RWPE1 (cell line): ENCODE results near the gene PRORP.
"Not testable (repeated sequence)": the region's sequence is repeated elsewhere in the genome, so short reads cannot be mapped to it uniquely, and the experiment has no call there.

Experiments
- CTCF ChIA-PET: fragments of 350-600 bp; sonication (Branson Sonifier 250); formaldehyde crosslinking; extraction: SDS; loops from one replicate; lab custom pipeline; 2021; lab: Yijun Ruan, JAX
- POLR2A ChIA-PET: fragments of 400-600 bp; formaldehyde crosslinking; extraction: SDS; loops from one replicate; lab custom pipeline; 2020; ENCODE audit warnings: antibody characterized with exemption; ENCODE audit not compliant: low non-redundant PET; lab: Yijun Ruan, JAX
- DNase-seq: peaks from one replicate; pipeline ENCODE4 v3.0.0; 2012; ENCODE audit warnings: low spot score
- H3K27ac ChIP-seq: fragments of 450-650 bp; 2 replicates; pipeline ENCODE4 v1.5.1; 2017
- CTCF ChIP-seq: fragments of 450-650 bp; conservative IDR thresholded peaks from 2 replicates; pipeline ENCODE4 v1.5.1; 2017; ENCODE audit warnings: low read depth, mild to moderate bottlenecking

The PRORP gene

GRCh38 chr14:35146711-35147149 is 24.4 kb downstream of the PRORP start:
- ChIA-PET CTCF (interaction anchor here (0.8 kb wide), 1 partner anchor 540 kb away, joined by 4 read pairs; no protein-coding TSS in a partner anchor), POLR2A (no interaction called here)
- TF ChIP-seq CTCF: no peak
- no peak overlapping the region for H3K27ac ChIP-seq
- no peak for DNase-seq

DNA sequence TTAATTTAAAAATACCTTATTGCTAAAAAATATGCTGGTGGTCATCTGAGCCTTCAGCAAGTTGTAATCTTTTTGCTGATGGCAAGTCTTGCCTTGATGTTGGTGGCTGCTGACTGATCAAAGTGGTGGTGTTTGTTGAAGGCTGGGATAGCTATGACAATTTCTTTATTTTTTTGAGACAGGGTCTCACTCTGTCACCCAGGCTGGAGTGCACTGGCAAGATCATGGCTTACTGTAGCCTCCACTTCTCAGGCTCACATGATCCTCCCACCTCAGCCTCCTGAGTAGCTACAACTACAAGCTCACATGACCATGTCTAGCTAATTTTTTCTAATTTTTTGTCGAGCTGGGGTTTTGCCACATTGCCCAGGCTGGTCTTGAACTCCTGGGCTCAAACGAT is 24.8 kb downstream of the PRORP start:
- POLR2A ChIA-PET: no interaction called here
- no peak for TF ChIP-seq CTCF
- H3K27ac ChIP-seq: no peak overlapping the region
- DNase-seq: no peak
- CTCF ChIA-PET: no interaction called here

GRCh38 chr14:35147711-35148110 is 25.4 kb downstream of the PRORP start:
- no peak for DNase-seq
- ChIA-PET POLR2A (no interaction called here), CTCF (no interaction called here)
- H3K27ac ChIP-seq: no peak overlapping the region
- TF ChIP-seq CTCF: no peak

DNA sequence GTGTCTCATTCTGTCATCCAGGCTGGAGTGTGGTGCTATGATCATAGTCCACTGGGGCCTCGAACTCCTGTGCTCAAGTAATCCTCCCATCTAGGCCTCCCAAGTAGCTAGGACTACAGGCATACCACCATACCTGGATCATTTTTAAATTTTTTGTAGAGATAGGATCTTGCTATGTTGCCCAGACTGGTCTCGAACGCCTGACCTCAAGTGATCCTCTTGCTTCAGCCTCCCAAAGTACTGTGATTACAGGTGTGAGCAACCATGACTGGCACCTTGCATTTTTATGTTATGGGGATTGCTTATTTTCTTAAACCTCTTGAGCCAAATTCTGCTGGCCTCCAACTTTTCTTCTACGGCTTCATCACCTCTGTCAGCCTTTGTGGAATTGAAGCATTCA is 26.9 kb downstream of the PRORP start:
- no peak overlapping the region for H3K27ac ChIP-seq
- TF ChIP-seq CTCF: no peak
- POLR2A ChIA-PET: no interaction called here
- CTCF ChIA-PET: no interaction called here
- no peak for DNase-seq

DNA sequence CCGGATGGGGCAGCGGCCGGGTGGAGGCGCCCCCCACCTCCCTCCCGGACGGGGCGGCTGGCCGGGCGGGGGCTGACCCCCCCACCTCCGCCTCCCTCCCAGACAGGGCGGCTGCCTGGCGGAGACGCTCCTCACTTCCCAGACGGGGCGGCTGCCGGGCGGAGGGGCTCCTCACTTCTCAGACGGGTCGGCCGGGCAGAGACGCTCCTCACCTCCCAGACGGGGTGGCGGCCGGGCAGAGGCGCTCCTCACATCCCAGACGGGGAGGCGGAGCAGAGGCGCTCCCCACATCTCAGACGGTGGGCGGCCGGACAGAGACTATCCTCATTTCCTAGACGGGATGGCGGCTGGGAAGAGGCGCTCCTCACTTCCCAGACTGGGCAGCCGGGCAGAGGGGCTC is 30.2 kb downstream of the PRORP start:
- CTCF ChIA-PET, DNase-seq, H3K27ac ChIP-seq, POLR2A ChIA-PET: not testable (repeated sequence)

DNA sequence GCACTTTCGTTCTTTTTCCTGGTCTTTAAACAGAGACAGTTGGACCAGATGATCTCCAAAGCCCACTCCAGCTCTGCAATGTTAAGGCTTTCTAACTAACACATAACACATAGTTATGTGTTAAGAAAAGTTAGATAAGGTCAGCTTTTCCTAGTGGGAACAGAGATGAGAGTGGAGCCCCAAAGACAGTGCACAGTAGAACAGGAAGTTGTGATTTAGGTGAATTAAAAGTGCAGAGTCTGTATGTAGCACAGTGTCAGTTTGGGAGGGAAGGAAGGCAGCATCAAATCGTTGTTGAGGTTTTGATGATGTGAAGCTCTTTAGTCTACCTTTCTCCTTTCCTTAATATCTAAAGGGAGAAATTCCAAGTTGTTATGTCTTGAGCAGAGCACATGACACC is 31.7 kb downstream of the PRORP start:
- no peak overlapping the region for H3K27ac ChIP-seq

DNA sequence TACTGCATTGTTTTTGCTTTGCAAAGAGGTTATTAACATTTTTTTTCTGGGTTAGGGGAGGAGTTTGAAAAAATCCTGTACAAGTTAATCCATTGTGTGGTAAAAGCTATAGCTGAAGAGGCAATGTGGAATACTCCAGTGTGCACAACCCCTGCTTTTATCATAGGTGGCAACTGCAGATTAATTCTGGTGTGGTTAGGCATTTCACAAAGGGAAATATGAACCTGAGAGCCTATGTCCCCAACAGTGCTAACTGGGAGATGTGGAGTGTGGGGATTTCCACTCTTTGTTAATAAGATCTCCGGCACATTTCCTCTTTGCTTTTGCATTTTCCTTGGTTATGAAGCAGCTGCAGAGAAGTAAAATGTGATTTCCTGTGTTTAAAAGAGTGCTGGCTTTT is 33.6 kb downstream of the PRORP start:
- POLR2A ChIA-PET: no interaction called here
- no peak for TF ChIP-seq CTCF
- CTCF ChIA-PET: interaction anchor here (0.7 kb wide), 1 partner anchor 45 kb away, joined by 3 read pairs; no protein-coding TSS in a partner anchor
- peak; percentile 5 for DNase-seq
- H3K27ac ChIP-seq: no peak overlapping the region

More for the DNA sequence above, 31.7 kb downstream of the PRORP start:
- CTCF ChIA-PET: interaction anchor here (0.5 to 0.8 kb wide), 2 partner anchors 15 to 235 kb away, joined by 4 read pairs; no protein-coding TSS in a partner anchor
- no peak for DNase-seq
- no peak for TF ChIP-seq CTCF
- POLR2A ChIA-PET: no interaction called here
